Measurements from ENCODE around the gene CD3D. TPM values are rescaled to one million over a fixed set of nuclear protein-coding genes. Genes with fewer than 3 reads are reported as not detected.

The CD3D gene
- total RNA-seq, 1 donor from 2014 or later: not detected

- H3K27me3 Mint-ChIP-seq (ENCODE audit: low read depth): peaks cover 49% of the 10 kb centered on the region
- TF ChIP-seq CTCF (IDR thresholded peaks at IDR 0.05; ENCODE audit: unreplicated experiment): no peak
- peaks cover 3% of the 10 kb centered on the region for H3K9me3 Mint-ChIP-seq
- H3K4me3 Mint-ChIP-seq: no peak overlapping the region
- no peaks in the 10 kb centered on the region for H3K36me3 Mint-ChIP-seq
- no peak for DNase-seq (ENCODE audit: low spot score in 2 of 2, unreplicated experiment in 2 of 2)
- H3K4me1 Mint-ChIP-seq: peaks cover 2% of the 10 kb centered on the region
- H3K27ac Mint-ChIP-seq: no peak overlapping the region
These were observed 50.9 kb downstream of the CD3D start for GRCh38 chr11:118291477-118292135.

GRCh38 chr11:118290923-118291322 lies 51.6 kb downstream of the CD3D start:
- H3K27me3 Mint-ChIP-seq (ENCODE audit: low read depth): peaks cover 51% of the 10 kb centered on the region
- no peak overlapping the region for H3K27ac Mint-ChIP-seq
- H3K4me3 Mint-ChIP-seq: no peak overlapping the region

GRCh38 chr11:118289401-118289800 lies 53.1 kb downstream of the CD3D start:
- no peak for DNase-seq (ENCODE audit: low spot score in 2 of 2, unreplicated experiment in 2 of 2)
- Mint-ChIP-seq H3K9me3 (peaks cover 8% of the 10 kb centered on the region), H3K27me3 (ENCODE audit: low read depth) (peaks cover 40% of the 10 kb centered on the region), H3K27ac (no peak overlapping the region), H3K36me3 (no peaks in the 10 kb centered on the region), H3K4me3 (no peak overlapping the region), H3K4me1 (peaks cover 2% of the 10 kb centered on the region)
- TF ChIP-seq CTCF (IDR thresholded peaks at IDR 0.05; ENCODE audit: unreplicated experiment): no peak

More at GRCh38 chr11:118290923-118291322, 51.6 kb downstream of the CD3D start:
- no peaks in the 10 kb centered on the region for H3K36me3 Mint-ChIP-seq
- H3K4me1 Mint-ChIP-seq: peaks cover 2% of the 10 kb centered on the region
- peaks cover 5% of the 10 kb centered on the region for H3K9me3 Mint-ChIP-seq
- TF ChIP-seq CTCF (IDR thresholded peaks at IDR 0.05; ENCODE audit: unreplicated experiment): no peak
- DNase-seq (ENCODE audit: low spot score in 2 of 2, unreplicated experiment in 2 of 2): no peak

Other genes with a start within 250 kb of the CD3D start
- 1.2 to 1.9 TPM (median 1.5 TPM) in 3 replicates for gene SCN4B, start 189.9 kb downstream of the CD3D start, total RNA-seq
- 2.3 to 2.5 TPM (median 2.4 TPM) in 3 replicates for gene SCN2B, start 166.1 kb downstream of the CD3D start, total RNA-seq
- not detected in 3 replicates for gene JAML, start 117.7 kb downstream of the CD3D start, total RNA-seq
- gene MPZL3, start 90.3 kb downstream of the CD3D start, total RNA-seq: 5.0 to 5.7 TPM (median 5.2 TPM) in 3 replicates
- 32.3 to 36.9 TPM (median 32.8 TPM) in 3 replicates for gene MPZL2, start 78.4 kb downstream of the CD3D start, total RNA-seq
- gene CD3E, start 38.0 kb downstream of the CD3D start, total RNA-seq: not detected in 3 replicates
- not detected in 3 replicates for gene CD3G, start 1.6 kb upstream of the CD3D start, total RNA-seq
- 40.5 to 41.5 TPM (median 41.5 TPM) in 3 replicates for gene UBE4A, start 16.9 kb upstream of the CD3D start, total RNA-seq
- 168 to 188 TPM (median 180 TPM) in 3 replicates for gene ATP5MG, start 58.9 kb upstream of the CD3D start, total RNA-seq
- gene KMT2A, start 93.8 kb upstream of the CD3D start, total RNA-seq: 83.6 to 85.8 TPM (median 83.7 TPM) in 3 replicates
- 1.1 TPM in 3 replicates for gene TTC36, start 184.8 kb upstream of the CD3D start, total RNA-seq
- gene TMEM25, start 188.5 kb upstream of the CD3D start, total RNA-seq: 46.1 to 48.0 TPM (median 46.7 TPM) in 3 replicates
- 22.3 to 24.1 TPM (median 23.7 TPM) in 3 replicates for gene IFT46, start 223.2 kb upstream of the CD3D start, total RNA-seq
- gene ARCN1, start 229.7 kb upstream of the CD3D start, total RNA-seq: 139 to 144 TPM (median 140 TPM) in 3 replicates